Colon (tissue), 2 donors: ENCODE data around the gene RAB6B.

Source experiments
- FAIRE-seq: peaks from 2 replicates; lab custom pipeline; 2012; peaks lifted over from hg19 to GRCh38; lab: Jason Lieb, UNC
- donor health status: control.
- donor health status: control.

RAB6B gene

DNA sequence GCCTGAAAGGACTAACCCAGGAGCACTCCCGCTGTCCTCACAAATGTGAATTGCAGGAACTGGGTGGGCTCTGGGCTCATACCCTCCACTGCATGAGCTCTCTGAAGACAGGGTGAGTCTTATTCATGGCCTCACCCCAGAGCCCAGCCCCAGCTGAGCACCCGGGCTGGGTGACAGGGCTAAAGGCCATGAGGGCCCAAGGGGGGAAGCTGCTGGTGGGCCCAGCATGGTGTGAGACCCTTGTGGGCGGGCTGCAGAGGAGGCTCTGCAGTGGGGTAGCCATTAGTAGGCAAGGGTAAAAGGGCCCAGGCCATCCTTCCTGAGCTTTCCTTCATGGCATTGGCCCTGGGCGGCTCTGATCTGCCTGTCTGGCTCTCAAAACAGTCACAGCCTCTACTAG lies 59.7 kb downstream of the RAB6B start:
- no peak for FAIRE-seq

GRCh38 chr3:133835418-133835743 lies 60.3 kb downstream of the RAB6B start:
- no peak for FAIRE-seq

DNA sequence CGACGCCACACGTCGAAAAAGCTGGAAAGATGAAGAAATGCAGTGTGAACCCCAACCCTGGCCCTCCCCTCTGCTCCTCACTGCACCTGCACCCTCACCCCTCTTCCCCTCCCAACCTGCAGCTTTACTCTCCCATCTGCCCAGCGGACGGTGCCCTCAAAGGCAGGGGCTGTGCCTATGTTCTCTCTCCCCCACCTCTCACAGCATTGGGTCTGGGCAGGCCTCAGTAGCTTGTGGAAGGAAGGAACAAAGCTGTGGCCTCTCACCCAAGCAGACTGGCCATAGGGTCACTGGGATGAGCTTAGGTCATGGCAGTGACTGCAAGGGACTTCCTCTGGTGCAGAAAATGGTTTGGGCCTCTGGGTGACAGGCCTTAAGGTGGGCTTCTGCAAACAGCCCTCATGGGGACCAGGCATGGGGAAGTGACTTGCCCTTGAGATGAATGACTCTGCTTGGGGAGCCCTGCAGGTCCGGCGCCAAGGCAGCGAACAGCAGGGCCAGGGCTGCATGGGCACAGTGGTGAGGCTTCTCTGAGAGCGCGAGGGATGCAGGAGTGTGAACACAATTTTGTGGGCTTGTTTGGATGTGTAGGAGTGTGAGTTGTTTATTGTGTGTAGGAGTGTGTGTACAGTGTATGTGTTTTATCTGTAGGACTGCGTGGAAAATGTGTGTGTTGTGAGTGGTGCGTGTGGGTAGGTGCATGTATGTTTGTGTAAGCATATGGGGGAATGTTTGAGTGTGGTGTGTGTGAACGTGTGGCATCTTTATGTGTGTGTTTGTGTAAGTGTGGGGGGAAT lies 60.9 kb downstream of the RAB6B start:
- FAIRE-seq: no peak

- no peak for FAIRE-seq
Observed at GRCh38 chr3:133833880-133834620, 61.6 kb downstream of the RAB6B start.

- no peak for FAIRE-seq
Observed at GRCh38 chr3:133833267-133833666, 62.4 kb downstream of the RAB6B start.

DNA sequence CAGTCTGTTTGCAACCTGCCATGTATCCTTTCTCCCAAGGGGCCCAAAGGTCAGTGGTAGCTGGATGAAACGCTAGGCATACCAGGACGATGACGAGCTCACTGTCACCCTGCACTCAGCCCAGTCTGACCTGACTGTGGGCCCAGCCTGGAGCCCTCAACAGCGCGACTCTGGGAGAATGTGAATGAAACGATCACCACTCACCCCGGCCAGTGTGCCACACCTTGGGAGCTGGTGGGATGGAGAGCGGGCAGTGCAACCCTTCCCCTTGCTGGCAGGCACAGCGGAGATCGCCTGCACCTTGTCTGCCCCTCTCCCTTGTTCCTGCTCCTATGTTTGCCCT lies 62.9 kb downstream of the RAB6B start:
- no peak for FAIRE-seq

DNA sequence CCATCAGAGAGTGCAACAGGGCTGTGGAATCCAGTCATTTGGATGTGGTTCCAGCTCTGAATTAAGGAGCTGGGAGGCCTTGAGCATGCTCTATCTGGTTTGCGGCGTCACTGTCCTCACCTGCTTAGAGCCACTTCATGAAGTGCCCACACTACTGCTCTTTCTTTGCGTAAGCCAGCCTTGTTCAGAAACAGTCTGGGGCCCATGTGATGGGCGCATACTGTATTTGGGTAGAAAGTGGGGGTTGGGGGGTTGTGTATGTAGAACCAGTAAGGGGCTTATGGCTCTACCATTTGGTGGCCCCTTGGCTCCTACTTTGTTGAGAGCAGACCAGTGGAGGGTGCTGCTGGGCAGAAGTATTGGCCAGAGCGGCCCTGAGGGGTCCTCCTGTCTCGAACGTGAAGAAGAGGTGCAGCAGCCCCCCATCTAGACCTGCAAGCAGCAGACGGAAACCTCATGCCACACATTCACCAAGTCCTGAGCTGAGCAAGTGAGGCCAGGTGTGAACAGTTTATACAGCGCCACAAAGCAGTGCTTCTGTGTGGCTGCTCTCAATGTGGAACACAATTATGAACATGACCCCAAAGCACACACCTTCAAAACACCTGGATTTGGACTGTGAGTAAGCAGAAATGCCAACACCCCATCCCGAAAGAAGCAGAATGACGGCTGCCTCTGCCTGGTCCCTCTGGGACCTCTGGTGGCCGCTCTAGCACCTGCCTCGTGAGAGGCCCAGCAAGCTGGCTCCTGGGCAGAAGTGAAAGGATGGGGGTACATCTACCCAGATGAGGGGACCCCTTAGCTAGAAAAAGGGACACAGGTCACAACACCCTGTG lies 63.5 kb downstream of the RAB6B start:
- no peak for FAIRE-seq

GRCh38 chr3:133830071-133830470 lies 65.6 kb downstream of the RAB6B start:
- no peak for FAIRE-seq

DNA sequence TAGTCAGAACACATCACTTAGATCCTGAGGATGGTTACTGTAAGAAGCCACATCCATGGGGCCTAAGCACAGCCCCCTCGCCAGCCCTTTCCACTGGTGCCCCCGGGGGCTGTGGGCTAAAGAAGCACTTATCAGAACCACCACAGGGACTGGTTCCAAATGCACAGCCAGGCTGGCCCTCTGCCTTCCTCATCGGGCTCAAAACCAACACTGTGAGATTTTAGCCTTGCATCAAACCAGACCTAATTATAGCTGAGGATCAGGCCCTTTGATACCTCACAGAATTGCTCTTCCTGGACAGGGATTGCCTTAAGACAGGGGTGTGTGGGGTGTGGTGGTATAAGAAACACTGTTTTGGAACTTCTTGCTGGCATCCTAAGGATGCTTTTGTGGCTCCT lies 66.4 kb downstream of the RAB6B start:
- no peak for FAIRE-seq

DNA sequence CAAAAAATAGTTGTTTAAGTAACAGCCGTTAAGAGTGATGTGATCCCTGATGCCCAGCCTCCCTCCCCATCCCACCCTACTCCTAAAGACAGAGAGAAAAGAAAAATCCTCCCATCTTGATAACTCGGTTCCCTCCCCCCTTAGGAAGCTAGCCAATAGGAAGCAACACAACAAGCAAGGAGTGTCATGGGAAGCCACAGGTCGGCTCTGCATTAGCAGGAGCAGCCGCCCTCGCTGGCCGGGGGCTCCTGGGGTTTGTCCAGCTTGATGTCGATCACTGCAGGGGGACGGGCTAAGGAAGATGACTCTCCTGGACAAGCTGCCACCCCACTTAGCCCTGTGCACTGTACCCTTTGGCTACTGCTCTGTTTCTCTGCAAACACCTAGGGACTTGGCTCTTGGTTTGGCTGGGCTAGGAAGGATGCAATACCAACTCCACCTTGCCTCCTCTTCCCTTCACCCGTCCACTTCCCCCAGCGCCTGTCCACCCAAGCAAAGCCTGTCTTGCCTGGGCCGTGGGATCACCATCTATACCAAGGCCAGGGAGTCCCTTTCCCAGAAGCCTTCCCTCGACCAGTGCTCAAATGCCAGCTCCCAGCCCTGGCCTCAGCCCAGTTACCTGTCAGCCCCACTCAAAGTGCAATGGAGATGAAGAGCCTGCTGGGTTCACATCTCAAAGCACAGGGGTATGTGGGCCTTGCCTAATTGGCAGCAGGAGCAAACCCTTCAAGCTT lies 66.9 kb downstream of the RAB6B start:
- no peak for FAIRE-seq

GRCh38 chr3:133827684-133828083 lies 68.0 kb downstream of the RAB6B start:
- FAIRE-seq: no peak

DNA sequence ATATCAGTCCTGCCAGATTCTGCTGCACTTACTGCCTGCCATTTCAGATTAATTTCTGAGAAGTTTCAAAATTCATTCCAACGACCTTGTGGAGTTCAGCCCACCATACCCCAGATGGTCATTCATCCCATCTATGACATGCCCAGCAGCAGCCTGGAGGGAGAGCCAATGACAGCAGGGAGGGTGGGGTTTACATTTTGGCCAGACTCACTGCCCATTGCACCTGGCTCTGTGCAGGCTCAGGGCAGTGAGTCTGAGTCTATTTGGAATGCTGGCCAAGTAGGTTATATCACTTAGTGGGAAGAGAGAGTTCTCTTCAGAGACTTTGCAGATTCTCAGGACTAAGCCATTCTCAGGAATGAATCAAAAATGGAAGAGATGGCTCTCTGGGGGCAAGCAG lies 68.5 kb downstream of the RAB6B start:
- FAIRE-seq: no peak

DNA sequence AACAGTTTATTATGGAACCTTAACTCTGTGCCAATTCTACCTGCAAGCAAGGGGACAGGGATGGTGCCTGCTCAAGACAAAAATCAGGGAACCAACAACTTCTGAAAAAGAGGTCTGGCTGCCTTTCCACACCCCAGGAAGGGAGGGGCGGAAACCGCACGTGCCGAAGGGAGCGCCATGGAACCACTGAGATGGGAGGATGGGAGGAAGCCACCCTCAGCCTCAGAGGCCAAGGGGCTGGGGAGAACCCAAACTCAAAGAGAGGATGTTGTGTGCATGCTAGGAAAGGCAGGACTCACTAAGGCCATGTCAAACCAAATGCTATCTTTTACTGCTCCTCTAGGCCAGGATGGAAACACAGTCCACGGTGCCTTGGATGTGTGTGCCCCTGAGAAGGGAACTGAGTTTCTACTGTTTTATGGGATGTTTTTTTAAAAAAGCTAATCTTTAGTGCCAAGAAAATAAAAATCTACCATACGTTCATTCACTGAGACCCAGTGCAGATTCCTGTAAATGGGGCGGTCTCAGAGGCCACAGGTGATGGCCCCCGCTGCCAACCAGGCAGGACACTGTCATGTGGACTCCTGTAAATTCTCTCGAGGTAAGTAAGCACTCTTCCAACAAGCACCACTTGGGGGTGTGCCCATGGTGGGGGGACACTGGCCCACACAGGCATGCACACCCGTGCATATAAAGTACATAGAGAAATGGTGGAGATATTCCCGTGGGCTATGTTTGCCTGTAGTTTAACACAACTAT lies 69.5 kb downstream of the RAB6B start:
- FAIRE-seq: no peak

GRCh38 chr3:133824961-133825485 lies 70.7 kb downstream of the RAB6B start:
- no peak for FAIRE-seq

DNA sequence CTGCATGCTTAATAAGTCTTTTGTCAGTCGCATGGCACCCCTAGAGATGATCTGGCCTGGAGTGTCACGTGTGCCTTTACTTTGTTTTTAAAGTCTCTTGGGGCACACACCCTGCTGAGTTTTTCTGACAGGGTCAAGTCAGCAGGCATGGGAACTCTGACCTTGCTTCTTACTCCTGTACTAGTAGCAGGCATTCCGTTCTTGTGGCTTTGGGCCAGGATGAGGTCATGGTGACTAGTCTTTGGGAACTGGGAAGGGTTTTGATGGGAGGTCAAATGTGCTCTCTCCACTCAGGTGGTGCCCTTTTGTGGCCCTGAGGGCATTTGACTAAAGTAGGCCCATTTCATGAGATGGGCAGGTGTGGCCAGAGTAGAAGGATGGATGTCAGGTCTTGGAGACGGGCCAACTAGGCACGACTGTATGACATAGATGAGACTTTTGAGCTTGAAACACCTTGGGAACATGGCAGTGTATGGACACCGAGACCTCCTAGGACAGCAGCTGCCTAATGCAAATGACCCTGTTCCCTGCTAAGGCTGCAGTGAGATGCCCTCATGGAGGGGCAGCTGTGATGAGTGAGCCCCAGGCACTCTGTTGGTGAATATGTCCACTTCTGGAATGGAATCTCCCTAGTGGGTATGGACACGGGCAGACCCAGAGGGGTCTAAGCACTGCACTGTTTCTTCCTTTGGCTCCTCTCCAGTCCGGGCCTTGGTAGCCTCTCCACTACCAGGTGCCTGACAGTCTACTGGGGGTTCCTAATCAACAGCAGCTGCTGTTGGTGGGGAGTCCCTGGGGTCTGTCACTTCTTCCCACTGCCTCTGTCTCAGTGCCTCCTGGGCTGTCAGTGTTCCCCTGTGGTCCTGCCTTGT lies 73.7 kb downstream of the RAB6B start:
- no peak for FAIRE-seq

DNA sequence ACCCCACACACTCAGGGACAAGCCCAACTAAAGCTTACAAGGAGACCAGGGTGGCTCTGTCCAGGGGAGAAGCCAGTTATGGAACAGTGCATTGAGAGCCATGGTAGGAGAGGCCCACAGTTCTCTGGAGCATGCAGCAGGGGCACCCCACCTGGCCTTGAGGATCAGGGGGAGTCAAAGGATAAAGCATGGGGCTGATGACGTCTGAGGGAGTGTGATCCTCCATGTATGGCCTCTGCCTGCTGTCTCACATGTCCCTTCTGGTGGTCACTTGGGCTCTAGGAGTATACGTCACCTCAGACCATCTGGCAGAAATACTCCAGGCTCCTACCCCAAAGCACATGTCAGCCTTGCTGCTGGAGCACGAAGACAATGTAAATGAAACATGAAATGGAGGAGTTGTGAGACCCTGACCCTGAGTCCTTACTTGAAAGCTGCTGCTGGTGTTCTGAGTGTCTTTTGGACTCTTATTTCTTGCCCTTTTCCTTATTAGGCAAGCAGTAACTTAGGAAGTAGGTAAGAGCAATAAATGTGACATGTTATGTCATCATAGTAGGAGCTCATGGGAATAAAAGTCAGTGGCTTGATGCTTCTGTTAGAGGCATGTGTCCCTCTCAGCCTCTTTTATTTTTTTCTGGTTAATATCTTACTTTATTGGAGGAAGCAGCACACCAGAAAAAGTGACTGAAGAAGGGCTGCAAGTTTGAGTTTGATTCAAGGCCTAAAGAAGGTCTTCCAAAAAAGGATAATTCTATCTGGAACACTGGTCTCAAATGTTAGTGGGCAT lies 74.6 kb downstream of the RAB6B start:
- no peak for FAIRE-seq

- no peak for FAIRE-seq
Observed at GRCh38 chr3:133820129-133820528, 75.6 kb downstream of the RAB6B start.

DNA sequence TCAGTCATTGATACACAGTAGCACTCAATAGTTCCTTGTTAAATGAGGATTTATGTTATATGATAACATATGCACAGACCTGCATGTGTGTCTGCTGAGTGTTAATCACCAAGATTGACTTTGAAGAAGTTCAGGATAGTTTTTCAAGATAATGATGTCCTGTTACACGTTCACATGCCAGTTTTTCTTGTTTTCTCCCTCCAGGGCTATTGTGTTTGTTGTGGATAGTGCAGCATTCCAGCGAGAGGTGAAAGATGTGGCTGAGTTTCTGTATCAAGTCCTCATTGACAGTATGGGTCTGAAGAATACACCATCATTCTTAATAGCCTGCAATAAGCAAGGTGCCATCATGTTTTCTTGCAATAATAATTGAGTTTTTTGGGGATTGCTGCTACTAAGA lies 80.3 kb downstream of the RAB6B start:
- FAIRE-seq: no peak

DNA sequence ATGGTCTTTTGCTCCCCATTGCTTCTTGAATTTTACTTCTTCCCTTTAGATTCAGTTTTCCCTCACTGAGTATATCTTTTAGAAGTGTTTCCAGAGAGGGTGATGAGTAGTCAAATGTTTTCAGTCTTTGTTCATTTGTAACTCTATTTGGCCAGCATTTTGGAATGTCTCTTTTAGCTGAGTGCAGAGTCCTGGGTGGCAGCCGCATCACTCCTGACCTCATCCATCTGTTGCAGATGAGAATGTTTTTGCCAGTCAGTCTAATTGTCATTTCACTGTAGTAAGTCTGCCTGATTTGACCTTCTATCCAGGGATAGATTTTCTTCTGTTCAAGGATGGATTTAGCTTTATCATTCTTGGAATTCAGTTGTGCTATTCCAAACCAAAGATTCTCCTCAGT lies 82.8 kb downstream of the RAB6B start:
- FAIRE-seq: no peak
